ENCODE measurements around the gene CTNNB1. TPM values are rescaled to one million over a fixed set of nuclear protein-coding genes. Genes with fewer than 3 reads are reported as not detected.

CTNNB1 gene
- total and polyA plus RNA-seq, 4 donors: 63.3 to 265 (median 151) TPM

GRCh38 chr3:41249318-41249717 lies 50.0 kb downstream of the CTNNB1 start:
- no peak for DNase-seq (ENCODE audit: low spot score)
- Histone ChIP-seq H3K36me3 (ENCODE audit: control insufficient read depth in 4 of 4, insufficient read depth in 3 of 4, low read depth in 1 of 4, low read length in 3 of 4) (no peaks in the 10 kb centered on the region), H3K27me3 (ENCODE audit: control insufficient read depth in 4 of 4, insufficient read depth in 4 of 4, low read length in 3 of 4) (no peaks in the 10 kb centered on the region), H3K9ac (ENCODE audit: low read depth in 1 of 2, low read length in 2 of 2) (no peak overlapping the region), H3K27ac (ENCODE audit: low read depth in 1 of 2, low read length in 2 of 2) (no peak overlapping the region), H3K9me3 (ENCODE audit: control insufficient read depth in 4 of 4, low read length in 3 of 4) (no peaks in the 10 kb centered on the region), H3K4me1 (ENCODE audit: control insufficient read depth in 4 of 4, insufficient read depth in 4 of 4, low read length in 3 of 4) (no peaks in the 10 kb centered on the region), H3K4me3 (ENCODE audit: low read depth in 1 of 3, low read length in 3 of 3) (no peak overlapping the region)
- TF ChIP-seq, protein P1, sequence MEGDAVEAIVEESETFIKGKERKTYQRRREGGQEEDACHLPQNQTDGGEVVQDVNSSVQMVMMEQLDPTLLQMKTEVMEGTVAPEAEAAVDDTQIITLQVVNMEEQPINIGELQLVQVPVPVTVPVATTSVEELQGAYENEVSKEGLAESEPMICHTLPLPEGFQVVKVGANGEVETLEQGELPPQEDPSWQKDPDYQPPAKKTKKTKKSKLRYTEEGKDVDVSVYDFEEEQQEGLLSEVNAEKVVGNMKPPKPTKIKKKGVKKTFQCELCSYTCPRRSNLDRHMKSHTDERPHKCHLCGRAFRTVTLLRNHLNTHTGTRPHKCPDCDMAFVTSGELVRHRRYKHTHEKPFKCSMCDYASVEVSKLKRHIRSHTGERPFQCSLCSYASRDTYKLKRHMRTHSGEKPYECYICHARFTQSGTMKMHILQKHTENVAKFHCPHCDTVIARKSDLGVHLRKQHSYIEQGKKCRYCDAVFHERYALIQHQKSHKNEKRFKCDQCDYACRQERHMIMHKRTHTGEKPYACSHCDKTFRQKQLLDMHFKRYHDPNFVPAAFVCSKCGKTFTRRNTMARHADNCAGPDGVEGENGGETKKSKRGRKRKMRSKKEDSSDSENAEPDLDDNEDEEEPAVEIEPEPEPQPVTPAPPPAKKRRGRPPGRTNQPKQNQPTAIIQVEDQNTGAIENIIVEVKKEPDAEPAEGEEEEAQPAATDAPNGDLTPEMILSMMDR (IDR thresholded peaks at IDR 0.05; ENCODE audit: low read depth, low read length, missing input control): no peak
- TF ChIP-seq RAD21 (IDR thresholded peaks at IDR 0.05): no peak
- no peak for TF ChIP-seq NR2F2 (IDR thresholded peaks at IDR 0.05)
- TF ChIP-seq REST (IDR thresholded peaks at IDR 0.05): no peak
- TF ChIP-seq HNF4G (IDR thresholded peaks at IDR 0.05): no peak
- TF ChIP-seq HNF4A (conservative IDR thresholded peaks at IDR 0.05): no peak
- no peak for TF ChIP-seq FOXA2 (IDR thresholded peaks at IDR 0.05)
- TF ChIP-seq MAX (IDR thresholded peaks at IDR 0.05): no peak
- no peak for TF ChIP-seq EGR1 (IDR thresholded peaks at IDR 0.05; ENCODE audit: low read depth in 2 of 2)
- TF ChIP-seq RXRA (IDR thresholded peaks at IDR 0.05): no peak
- TF ChIP-seq ATF3 (IDR thresholded peaks at IDR 0.05): no peak
- no peak for TF ChIP-seq SP1 (IDR thresholded peaks at IDR 0.05)
- TF ChIP-seq, protein P2, sequence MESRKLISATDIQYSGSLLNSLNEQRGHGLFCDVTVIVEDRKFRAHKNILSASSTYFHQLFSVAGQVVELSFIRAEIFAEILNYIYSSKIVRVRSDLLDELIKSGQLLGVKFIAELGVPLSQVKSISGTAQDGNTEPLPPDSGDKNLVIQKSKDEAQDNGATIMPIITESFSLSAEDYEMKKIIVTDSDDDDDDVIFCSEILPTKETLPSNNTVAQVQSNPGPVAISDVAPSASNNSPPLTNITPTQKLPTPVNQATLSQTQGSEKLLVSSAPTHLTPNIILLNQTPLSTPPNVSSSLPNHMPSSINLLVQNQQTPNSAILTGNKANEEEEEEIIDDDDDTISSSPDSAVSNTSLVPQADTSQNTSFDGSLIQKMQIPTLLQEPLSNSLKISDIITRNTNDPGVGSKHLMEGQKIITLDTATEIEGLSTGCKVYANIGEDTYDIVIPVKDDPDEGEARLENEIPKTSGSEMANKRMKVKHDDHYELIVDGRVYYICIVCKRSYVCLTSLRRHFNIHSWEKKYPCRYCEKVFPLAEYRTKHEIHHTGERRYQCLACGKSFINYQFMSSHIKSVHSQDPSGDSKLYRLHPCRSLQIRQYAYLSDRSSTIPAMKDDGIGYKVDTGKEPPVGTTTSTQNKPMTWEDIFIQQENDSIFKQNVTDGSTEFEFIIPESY (IDR thresholded peaks at IDR 0.05): no peak
- TF ChIP-seq GABPA (IDR thresholded peaks at IDR 0.05 in 1 of 2, conservative IDR thresholded peaks at IDR 0.05 in 1 of 2): no peak
- no peak for TF ChIP-seq FOXA1 (IDR thresholded peaks at IDR 0.05)
- TF ChIP-seq TAF1 (conservative IDR thresholded peaks at IDR 0.05): no peak
- TF ChIP-seq YY1 (IDR thresholded peaks at IDR 0.05): no peak
- no peak for TF ChIP-seq JUND (IDR thresholded peaks at IDR 0.05)
- WGBS: 96% methylated on average over 3 of the region's 3 CpGs
